ENCODE results near the gene NFIX.

NFIX gene

DNA sequence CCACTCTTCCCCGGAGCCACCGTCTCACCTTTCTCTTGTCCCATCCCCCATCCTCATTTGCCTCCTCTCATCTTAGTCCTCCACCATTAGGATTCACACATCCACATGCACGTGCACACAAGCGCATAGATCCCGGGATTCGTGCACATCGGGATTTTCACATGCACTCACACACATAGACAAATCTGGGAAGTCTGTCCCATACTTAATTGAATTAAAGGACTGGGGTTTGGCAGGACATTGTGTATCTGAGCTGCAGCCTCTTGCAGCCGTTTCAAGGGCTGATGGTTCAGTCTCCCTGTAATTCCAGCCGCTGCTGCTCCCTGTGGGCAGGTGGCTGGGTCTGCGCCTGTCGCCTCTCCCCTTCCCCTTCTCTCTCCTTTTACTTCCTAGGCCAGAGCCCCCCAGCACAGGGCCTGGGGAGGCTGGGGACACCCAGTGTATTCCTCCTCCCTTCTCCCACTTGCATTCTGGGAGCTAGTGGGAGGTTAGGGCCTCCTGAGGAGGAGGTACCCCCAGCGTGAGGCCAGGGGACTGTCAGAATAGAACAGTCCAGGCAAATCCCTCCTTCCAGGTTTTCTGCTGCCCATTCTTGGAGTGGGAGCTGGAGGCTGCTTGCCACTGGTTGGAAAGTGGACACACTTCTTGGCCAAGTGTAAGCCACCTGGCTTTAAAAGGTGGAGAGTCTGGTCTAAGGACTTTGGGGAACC, 63.8 kb downstream of the NFIX start:
- TF ChIP-seq, protein P1, sequence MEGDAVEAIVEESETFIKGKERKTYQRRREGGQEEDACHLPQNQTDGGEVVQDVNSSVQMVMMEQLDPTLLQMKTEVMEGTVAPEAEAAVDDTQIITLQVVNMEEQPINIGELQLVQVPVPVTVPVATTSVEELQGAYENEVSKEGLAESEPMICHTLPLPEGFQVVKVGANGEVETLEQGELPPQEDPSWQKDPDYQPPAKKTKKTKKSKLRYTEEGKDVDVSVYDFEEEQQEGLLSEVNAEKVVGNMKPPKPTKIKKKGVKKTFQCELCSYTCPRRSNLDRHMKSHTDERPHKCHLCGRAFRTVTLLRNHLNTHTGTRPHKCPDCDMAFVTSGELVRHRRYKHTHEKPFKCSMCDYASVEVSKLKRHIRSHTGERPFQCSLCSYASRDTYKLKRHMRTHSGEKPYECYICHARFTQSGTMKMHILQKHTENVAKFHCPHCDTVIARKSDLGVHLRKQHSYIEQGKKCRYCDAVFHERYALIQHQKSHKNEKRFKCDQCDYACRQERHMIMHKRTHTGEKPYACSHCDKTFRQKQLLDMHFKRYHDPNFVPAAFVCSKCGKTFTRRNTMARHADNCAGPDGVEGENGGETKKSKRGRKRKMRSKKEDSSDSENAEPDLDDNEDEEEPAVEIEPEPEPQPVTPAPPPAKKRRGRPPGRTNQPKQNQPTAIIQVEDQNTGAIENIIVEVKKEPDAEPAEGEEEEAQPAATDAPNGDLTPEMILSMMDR (IDR thresholded peaks at IDR 0.05; ENCODE audit: insufficient read depth, low read depth, low read length, missing control alignments): no peak
- no peak overlapping the region for H3K4me3 ChIP-seq (ENCODE audit: low read length)
- no peak for DNase-seq (ENCODE audit: low read depth)

DNA sequence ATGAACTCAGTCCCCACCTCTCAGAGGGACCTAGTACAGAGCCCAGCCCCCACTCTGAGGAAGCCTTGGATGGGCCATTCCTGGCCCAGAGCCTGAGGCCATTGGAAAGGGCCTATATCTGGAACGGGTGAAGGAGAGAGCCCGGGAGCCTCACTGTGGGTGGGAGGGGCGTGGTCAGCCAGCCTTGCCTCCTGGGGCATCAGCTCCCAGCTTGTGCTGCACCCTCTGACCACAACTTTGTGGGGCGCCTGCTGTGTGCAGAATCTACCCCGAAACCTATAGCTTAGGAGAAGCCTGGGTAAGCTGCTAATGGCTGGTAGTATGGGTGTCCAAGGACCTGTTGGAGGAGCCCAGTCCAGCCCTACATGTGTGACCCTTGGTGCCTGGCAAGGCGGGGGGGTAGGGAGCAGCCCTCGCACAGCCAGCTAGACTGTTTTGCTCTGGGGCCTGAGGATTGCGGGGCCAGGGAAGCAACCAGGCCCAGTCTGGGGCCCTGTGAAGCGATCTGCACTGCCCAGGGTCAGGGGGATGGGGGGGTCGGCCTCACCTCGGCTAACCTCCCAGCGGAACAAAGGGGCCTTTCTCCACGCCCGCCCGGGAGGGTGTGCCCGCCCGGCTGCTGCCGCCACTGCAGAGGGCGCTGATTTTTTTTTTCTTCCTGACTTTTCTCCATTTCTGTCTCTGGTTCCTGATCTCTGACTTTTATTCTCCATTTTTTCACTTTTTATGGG, 65.1 kb downstream of the NFIX start:
- TF ChIP-seq, protein P1 (IDR thresholded peaks at IDR 0.05; ENCODE audit: insufficient read depth, low read depth, low read length, missing control alignments): no peak
- no peak for DNase-seq (ENCODE audit: low read depth)
- no peak overlapping the region for H3K4me3 ChIP-seq (ENCODE audit: low read length)

DNA sequence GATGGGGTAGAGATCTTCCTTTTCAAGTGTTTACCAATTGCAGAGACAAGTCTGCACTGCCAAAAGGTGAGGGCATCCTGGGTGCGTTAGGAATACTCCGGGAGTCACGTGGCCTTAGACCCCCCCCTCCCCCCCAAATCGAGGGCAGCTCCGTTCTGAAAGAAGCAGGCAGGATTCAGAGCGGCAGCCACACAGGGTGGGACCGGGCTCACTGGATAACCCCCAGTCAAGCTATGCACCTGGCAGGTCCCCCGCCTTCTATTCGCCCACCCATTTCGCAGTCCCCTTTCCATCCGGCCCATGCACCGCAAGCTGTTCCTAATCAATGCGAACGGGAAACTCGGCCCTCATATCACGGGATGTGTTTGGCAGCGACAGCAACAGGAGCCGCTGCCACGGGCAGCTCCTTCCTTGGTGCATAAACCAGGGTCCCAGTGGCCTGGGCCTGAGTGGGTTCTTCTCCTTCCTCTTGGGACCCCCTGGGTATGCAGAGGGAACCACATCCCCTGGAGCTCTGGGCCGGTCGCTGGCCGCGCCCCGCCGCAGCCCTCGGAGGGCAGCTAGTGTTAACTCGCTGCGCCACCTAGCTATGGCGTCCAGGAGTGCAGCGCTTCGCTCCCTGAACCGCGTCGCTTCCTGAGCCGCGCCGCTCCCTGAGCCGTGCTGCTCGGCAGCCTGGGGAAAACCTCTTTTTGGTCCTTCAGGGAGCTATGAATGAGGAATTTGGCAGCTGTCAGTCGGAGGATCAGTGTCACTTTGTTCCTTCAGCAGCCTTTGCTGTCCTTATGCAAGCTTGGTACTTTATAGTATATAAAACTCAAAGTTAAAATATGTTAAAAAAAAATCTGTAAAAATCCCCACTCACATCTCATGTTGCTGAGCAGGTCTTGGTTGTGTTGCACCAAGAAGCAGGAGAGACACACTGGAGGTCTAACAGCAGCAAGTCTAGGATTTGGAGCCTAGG, 66.0 kb downstream of the NFIX start:
- TF ChIP-seq, protein P1 (IDR thresholded peaks at IDR 0.05; ENCODE audit: insufficient read depth, low read depth, low read length, missing control alignments): peak; percentile 90
- DNase-seq (ENCODE audit: low read depth): peak; percentile 74
- peak overlapping the region; percentile 39 for H3K4me3 ChIP-seq (ENCODE audit: low read length)

DNA sequence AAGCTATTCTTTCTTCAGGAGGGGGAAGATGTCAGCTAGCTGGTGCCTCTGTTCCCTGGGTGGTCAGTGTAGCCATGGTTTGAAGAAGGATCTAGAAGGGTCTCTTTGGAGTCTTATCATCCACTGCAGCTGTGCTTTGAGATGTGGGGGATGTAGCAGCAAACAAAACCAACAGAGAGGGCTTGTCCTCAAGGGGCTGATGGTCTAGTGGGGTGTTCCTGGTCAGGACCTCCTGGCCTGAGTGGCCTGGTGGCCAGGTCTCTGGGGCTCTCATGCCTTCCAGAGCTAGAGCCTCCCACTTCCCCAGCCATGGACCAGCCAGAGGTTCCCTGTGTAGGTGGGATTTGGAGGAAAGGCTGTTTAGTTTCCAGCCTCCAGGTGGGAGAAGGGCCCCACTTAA, 67.0 kb downstream of the NFIX start:
- TF ChIP-seq, protein P1 (IDR thresholded peaks at IDR 0.05; ENCODE audit: insufficient read depth, low read depth, low read length, missing control alignments): no peak
- DNase-seq (ENCODE audit: low read depth): no peak
- no peak overlapping the region for H3K4me3 ChIP-seq (ENCODE audit: low read length)

DNA sequence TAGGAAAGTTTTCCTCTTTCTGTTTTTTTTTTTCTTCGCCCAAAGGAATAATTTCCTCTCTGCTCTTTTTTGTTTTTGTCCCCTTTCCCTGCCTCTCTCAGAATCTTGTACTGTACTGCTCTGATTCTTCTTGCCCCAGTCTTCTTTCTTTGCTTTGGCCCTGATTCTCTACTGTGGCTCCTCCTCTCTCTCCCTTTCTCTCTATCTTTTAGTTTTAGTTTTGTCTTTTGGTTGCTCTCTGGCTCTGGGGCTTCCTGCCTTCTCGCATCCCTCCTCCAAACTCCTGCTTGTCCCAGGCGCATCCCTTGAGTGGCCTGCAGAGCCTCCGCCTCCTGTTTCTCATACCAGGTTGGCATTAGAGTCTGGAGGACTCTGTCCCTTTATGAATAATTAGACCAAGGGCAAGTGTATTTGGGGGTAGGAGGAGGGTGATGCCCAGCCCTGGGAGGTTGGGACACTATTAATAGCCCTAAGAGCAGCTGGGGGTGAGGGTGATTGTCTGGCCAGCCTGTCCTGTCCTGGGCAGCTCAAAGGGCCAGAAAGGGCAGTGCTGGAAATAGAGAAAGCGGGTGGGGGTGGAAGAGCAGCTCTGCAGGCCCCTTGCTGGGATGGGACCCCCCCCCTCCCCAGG, 68.3 kb downstream of the NFIX start:
- H3K4me3 ChIP-seq (ENCODE audit: low read length): no peak overlapping the region
- TF ChIP-seq, protein P1 (IDR thresholded peaks at IDR 0.05; ENCODE audit: insufficient read depth, low read depth, low read length, missing control alignments): no peak
- no peak for DNase-seq (ENCODE audit: low read depth)

DNA sequence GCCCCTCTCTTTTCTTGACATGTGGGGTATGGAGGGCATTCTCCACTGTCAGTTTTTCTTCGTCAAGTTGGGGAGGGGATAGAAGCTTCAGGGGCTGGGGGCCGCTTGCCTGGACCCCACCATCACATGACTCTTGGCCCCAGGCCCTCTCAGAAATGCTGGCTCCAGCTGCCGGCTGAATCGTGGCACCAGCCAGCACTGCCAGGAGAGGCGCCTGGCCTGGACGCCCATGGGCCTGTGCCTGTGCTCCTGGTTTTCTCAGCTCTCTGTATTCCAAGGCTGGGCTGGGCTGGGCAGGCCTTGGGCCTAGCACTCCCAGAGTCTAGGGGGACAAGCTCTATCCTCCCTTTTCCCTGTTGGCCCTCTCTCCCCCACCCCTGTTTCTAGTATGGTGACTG, 68.8 kb downstream of the NFIX start:
- H3K4me3 ChIP-seq (ENCODE audit: low read length): no peak overlapping the region
- TF ChIP-seq, protein P1 (IDR thresholded peaks at IDR 0.05; ENCODE audit: insufficient read depth, low read depth, low read length, missing control alignments): no peak
- no peak for DNase-seq (ENCODE audit: low read depth)
